ENCODE data around the gene NBEA.

NBEA gene

DNA sequence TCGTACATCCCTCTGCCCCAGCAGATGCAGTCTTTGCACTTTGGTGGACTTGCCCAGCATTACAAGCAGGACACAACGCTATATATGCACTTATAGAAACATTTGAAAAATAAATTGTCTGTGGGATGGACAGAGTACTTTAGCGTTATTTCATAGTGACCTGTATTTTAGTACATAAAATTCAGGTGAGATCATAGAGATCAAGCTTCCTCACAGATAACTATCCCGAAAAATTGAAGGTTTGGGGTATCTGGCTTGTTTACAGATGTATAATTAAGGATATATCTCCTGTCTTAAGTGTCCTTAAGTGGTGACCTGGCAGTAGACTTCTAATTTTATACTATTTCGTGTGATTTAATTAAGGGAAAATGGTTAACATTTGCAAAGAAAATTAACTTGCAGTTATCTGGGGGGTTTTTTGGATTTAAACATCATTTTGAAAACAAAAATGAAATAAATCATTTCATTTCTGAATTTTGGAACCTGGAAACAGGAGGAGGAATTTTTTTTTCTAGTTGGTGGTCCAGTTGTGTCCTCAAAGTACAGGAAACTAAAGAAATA lies 535.4 kb downstream of the NBEA start:
- DNase-seq, result no peak

DNA sequence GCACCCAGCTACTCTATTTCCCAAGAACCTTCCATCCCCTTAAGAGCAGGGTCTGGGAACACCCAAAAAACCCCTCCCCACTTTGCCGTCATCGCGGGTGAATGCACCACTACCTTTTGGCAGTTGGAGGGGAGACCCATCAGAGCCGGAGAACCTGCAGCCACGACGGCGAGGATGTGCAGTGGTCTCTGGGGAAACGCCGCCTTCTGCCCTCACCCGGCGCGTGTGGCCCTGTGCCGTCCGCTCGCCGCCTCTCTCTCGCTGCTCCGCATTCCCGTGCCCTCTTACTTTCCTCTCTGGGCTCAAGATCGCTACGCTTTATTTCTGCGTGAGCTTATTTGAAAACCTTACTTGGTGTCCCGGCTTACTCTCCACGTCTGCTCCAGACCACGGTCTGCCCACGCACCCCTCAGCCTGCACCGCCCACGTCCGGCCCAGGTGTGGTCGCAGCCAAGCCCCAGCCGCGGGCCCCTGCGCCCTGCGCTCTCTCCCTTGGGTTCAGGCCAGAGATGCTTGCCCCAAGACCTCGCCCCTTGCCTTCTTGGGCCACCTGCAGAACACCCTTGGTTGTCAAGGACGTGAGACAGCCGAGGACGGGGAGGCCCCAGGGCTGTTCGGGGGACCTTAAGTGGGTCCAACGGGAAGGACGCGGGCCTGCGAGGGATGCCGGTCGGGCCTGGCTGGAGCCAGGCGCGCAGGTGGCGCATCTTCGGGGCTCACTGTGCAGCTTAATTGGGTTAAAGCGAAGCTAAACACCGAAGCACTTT lies 536.4 kb downstream of the NBEA start:
- no peak for DNase-seq

DNA sequence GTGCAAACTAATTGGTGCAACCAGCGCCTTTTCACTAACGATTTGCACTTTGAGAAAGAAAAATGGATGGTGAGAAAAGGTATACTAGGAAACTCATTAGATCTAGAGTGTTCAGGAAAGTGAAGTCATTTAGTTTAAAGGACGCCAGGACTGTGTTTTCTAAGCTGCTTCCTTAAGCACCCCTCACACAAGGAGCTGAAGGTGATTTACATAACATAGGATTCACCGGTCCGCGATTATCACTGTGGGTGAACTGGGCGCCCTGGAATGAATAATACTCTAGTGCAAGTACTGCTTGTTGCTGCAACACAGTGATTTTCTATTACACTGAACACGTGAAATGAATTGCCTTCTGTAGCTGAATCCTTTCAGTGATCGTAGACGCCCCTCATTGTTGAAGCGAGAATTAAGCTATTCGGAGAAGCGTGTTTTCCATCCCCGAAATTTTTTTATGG lies 537.0 kb downstream of the NBEA start:
- DNase-seq, result no peak

DNA sequence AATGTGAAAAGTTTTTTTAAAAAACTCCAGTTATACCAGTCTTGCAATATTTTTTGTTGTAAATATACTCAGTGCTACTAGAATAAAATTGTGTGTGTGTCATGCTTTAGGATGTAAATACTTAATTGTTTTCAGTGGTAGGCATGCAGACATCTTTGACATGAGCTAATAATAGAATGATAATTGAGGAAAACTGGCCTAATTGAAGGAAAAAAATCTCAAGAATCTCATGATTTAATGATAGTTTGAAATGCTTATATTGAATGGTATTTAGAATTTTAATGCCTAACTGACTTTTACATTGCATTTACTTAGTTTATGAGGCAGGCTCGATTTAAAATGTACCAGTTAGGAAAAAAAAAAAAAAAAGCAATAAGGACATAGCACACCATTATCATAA lies 537.6 kb downstream of the NBEA start:
- DNase-seq, result no peak

DNA sequence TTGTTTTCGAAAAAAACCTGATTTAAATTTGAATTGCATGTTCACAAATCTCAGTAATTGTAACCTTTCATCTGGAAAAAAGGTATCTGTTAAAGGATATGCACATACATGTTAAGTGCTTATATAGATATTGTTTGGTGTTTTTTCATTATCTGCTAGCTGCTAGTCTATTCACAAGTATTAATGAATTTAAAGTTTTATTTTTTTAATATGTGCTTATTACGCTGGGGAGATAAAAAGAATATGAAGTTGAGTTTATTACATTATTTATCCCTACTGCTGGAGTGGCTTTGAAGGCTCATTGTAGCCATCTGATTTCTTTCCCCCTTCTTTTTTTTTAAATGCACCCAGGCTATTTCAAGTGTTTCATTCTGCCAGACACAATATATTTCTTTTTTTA lies 538.3 kb downstream of the NBEA start:
- no peak for DNase-seq

DNA sequence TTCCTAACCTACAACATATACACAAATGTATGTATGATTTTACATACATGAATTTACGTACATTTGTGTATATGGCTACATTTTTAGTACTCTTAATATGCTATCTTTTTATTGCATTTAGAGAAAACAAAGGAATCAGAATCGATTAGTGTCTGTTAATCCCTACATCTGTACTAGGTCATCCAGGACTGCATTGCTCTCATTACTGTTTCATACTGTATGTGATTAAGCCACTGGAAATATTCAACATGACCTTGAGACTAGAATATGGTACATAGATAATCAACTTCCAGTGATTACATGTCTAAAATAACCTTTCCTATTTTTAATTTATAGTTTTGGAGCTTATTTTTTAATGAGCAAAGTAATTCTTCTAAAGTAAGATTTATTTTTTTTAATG lies 539.7 kb downstream of the NBEA start:
- DNase-seq, result no peak

DNA sequence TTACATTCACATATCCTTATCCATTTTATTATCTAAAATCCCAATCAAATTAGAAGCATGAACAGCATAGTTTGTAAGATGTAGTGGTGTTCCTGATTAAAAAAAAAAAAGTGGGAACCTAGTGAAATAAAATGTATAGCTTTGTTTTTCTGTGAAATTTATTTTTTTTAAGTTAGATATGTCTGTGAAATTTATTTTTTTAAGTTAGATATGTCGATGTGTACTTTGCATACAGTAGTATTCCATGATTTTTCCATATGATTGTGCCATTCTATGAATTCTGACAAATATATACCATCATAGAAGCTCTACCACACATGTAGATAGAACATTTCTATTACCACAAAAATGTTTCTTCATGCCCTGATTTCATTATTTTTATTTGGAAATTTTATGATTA lies 540.5 kb downstream of the NBEA start:
- DNase-seq, result no peak

DNA sequence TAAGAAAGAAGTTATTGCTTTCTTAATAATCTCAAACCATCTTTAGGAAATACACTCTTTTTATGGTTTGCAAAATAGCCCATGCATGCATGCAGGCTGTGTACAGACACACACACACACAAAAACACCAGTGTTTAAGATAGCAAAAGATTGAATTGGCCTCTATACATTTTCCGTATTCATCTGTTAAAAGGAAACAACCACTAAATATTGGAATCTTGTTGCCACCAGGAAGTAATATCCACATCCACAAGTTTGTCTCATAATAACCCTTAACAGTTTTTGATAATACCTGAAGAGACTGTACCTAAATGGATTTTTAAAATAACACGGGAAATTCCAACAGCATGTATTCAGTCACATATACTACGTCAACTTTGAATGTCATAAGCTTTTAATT lies 541.7 kb downstream of the NBEA start:
- no peak for DNase-seq

DNA sequence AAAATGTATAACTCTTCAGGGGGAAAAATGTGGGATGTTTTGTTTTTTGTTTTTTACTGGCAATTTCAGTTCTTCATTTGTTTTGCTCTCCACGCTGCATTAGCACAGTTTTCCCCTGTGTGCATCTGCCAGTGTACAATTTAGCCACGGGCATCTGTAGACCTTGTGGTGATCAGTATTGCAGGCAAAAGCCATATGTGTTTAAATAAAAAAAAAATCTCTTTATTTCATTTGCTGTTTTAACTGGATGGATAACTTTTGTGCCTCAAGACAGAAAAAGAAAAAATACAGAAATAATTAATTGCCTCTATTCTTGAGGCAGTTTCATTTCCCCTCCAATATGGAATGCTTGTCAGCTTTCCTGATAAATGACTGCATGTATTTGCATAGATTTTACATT lies 542.3 kb downstream of the NBEA start:
- no peak for DNase-seq

DNA sequence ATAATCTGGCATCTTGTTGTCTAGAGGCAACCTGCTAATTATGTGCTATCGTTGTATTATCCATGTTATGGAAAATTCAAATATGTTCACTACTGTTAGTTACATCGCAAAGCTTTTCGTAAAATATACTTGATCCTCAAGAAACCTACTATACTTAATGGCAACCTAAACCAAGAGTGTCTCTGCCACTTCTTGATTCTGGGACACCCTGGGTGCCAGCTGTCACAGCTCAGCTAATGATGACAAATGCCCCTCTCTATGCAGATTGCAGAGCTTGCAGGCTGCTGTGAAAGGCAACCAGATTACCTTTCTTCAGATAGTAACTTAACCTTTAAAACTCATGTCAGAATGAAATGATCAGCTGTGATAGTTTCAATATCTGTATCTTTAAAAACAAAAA lies 543.4 kb downstream of the NBEA start:
- no peak for DNase-seq

DNA sequence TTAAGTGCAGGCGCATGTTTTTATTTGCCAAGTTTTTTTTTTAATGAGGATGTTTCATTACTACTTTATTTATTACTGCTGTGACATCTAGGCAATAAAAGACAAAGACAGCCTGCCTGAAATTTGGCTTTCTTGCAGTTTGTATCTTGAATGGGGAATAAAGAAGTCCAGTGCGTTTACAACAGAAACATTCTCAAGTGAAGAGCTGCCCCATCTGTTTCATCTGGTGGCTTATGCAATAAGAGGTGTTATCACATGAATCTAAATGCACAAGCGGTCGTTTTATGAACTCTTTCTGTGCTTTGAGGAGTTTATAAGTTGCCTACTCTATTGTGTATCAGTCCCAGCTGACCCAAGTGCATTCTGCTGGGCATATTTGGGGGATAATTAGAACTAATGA lies 547.0 kb downstream of the NBEA start:
- DNase-seq, result no peak

DNA sequence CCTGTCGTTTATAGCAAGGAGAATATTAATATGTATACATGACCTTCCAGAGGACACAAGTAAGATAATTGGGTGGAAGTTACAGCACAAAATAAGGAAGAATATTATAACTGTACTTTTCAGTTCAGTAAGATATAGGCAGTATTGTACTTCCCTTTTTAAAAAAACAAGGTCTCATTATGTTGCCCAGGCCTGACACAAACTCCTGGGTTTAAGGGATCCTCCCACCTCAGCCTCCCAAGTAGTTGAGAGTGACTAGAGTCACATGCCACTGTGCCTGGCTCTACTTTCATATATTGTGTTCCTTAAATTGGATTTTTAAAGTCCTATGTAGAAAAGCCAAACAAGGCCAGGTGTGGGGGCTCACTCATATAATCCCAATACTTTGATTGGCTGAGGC lies 553.9 kb downstream of the NBEA start:
- DNase-seq, result no peak

DNA sequence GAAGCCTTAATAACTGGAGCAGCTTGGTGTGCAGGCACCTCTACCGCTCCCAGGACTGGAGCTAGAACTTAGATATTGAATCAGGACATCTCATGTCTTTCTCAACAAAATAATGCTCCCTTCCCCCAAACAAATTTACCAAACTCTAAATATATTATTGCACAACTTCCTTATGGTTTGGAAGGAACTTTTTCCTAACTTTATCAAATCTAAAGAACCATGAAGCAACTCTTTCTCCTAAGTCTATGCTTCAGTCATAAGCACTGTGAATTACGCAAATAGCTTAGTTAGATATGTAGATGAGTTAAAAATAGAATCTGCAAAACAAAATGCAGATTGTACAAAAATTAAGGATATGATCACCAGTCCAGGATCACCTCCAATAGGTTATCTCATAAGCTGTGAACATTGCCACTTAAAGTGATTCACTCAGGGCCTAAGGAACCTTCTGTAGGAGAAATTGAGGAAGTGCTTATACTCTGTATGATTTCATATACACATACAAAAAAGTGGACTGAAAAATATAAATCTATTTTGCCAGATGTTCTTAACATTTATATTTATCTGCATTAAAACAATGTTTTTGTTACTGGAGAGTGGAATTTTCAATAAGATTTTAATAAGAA lies 554.8 kb downstream of the NBEA start:
- no peak for DNase-seq

DNA sequence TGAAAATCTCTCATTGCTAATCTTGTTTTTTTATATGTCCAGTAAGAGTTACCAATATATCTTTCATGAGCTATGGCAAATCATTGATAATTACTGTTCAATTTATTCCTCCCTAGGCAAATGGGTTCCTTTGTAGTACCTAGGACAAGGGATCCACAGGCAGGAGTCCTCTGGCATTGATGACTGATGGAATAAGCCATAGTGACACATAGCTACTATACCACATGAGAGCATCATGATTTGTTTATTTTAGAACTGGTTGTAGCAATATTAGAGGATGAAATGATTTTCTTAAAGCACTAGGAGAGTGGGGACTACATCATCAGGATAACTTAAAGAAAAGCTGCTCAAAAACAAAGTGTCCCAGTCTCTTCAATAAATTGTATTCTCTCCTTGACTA lies 556.2 kb downstream of the NBEA start:
- DNase-seq, result no peak

DNA sequence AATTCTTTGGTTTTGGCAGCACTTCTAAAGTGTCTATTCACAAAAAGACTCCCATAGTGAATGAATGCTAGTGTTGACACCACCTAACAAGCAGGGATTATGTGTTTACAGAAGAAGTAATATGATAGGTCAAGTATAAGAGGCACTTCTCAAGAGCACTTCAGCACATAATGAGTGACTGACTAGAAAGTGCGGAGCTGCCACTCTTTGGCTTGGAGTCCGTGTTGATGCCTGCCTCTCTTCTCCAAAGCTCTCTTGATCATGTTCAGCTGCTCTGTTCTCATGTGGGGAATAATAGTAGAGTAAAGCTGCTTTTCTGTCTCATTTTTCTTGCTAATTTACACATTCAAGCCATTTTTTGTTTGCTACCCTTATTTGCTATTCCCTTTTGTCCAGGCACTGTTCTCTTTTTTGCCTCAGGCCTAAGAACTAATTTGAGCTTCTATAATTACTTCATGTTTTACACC lies 557.2 kb downstream of the NBEA start:
- no peak for DNase-seq

DNA sequence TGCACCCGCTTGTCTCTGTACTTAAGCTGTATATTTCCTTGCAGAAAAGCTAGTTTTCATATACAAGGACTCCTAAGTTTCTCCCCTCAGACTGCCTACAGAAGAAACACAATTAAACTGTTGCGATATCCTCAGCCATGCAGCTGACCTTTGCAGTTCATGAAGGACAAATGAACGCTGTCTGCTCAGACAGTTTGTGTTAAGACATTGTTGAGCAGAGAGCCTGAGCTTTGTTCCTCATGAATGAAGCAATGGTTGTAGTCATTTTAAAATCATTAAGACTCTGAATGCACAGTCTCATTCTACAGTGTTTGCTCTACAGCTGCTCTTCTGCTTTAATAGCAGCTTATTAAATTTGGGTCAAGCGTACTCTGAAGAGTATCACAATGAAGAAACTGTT lies 557.6 kb downstream of the NBEA start:
- no peak for DNase-seq

DNA sequence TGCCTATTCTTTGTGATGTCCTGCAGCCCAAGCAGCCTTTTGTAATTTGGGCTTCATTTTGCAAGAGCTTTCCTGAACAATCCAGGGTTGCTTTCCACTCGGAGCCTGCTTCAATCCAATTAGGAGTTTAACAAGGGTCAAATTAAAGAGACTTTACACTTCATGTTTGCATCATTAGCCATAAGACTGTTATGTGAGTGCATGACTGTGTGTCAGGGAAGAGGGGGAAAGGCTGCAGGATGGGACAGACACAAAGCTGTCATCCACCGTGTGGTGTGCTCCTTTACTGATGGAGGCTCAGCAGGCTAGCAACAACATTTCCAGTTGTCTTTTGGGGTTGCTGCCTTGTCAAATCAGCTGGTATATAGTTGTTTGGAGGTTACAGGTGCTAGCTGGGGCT lies 558.1 kb downstream of the NBEA start:
- DNase-seq, result no peak

DNA sequence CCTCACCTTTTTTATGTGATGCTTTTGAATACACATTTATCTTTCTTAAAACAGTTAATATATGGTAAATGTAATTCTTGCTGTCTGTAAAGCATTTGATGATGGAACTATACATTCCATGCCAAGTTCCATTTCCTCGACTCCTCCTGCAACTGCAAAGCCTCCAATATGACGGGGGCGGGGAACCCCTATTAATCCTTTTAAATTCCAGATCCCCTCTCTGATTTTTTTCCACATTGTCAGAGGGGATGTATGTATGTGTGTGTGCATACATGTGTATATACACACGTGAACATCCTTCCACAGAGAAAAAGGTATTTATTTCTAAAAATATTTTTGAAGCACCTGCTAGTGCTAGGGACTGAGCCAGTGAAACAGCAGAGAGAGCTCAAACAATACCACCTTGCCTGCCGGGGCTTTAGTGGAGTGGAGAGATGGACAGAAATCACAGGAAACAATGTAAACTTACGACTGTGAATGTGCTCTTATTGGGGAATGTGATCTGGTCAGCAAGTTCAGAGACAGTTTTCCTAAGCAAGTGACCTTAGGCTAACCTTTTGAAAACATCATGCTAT lies 559.7 kb downstream of the NBEA start:
- DNase-seq, result no peak

DNA sequence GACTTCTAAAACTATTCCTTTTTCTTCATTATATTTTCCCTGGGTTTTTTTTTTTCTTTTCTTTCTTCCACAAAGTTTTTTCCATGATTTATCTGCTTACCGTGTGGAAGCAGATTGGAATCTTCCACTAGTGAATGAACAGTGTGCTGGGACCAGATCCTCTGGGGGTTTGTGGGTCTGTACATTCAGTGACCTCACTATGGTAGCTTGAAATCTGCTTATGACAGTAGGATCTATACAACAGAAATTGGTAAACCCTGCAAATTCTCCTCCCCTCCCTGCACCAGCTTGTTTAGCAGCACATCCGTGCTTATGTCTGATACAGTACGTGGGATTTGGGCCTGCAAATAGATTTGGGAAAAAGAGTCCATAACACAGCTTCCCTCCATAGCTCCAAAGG lies 560.4 kb downstream of the NBEA start:
- no peak for DNase-seq

DNA sequence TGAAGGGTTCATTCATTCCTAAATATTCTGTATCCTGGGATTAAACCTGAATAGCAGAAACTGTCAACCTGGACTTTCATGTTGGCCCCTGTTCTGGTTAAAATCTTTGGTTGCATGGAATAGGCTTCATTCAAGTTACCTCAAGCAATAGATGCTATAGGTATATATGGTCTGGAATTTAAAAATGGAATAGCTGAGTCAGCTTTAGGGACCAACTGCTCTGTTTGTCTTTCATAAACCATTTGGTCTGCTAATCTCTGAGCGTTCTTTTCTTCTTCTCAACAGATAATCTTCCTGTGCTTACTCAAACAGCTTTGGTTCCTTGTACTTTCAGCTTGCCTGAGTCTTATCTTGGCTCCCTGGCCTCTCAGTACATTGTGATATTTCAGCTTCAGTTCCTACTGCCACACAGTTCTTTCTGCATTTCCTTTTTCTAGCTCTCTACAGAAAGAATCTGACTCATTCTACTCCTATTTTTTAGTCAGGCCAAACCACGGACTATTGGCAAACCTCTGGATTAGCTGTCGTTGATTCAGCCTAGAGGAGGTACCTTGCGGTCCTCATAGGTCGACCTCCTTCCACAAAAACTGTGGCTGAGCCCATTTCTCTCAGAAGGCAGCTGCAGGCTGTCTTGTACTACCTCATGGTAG lies 570.3 kb downstream of the NBEA start:
- DNase-seq, result no peak

DNA sequence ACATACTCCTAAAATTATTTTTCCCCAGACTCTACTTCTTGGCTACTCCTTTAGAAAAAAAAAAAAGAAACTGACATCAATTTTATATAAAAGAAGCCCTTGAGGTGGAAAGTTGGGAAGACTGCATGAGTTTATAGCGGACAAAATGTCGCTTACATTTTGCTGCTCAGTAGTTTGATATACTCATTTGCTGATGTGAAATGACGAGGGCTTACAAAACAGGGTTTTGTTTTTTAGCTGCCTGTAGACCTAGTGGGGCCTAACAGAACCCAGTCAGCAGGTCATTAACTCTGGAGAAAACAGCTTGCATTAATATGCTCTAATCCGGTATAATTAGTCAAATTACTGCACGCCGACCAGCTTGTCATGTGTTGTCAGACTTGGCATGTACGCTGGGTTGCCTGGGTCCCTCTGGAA lies 572.0 kb downstream of the NBEA start:
- DNase-seq, result no peak

DNA sequence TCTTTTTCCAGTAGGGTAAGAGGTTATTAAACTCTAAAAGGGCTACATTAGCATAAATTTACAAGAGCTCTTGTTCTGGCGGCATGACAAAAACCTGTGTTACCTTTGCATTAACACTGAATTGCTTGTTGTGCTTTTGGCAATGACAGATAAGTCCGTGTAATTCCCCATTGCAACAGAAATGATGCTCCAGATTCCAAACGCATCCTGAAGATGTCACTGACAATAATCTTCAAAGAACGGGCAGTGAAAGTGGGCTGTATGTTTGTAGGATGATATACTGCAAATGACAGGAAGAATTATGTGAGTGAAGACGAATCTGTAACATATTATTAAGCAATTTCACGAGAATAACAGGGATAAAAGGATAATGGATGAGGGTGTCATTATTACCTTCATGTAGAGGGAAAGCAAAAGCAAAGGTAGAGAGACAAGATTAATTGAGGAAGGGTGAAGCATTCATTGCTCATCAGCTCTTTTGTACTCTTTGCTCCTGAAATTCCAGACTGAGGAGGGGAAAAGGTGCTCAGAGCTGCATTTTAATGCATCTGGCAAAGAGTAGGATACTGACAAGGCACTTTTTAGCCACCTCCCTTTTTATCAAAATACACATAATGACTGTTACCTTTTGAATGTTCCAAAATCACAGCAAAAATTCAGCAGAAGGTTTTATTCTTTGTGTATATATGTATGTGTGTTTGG lies 572.9 kb downstream of the NBEA start:
- DNase-seq, result no peak

All from CD4-positive, alpha-beta T cell treated with Interleukin-17A for 4 hours (primary cell).